Left ventricle myocardium inferior (tissue), 1 donor: ENCODE measurements around the gene ITPA. TPM values are rescaled to one million over a fixed set of nuclear protein-coding genes. Genes with fewer than 3 reads are reported as not detected.

Source experiments
- DNase-seq: peaks from one replicate; pipeline ENCODE4 v3.0.0-alpha.2; 2020
- H3K27ac ChIP-seq: fragments of 200-600 bp; replicated peaks from 2 replicates; pipeline ENCODE4 v1.8.0; 2021
- H3K27me3 ChIP-seq: fragments of 200-600 bp; 2 replicates; pipeline ENCODE4 v1.8.0; 2021; ENCODE audit warnings: low read depth
- H3K36me3 ChIP-seq: fragments of 200-600 bp; 2 replicates; pipeline ENCODE4 v1.8.0; 2021
- H3K4me1 ChIP-seq: fragments of 200-600 bp; 2 replicates; pipeline ENCODE4 v1.8.0; 2021
- H3K4me3 ChIP-seq: fragments of 200-600 bp; 2 replicates; pipeline ENCODE4 v1.8.0; 2021; ENCODE audit warnings: mild to moderate bottlenecking, moderate library complexity
- H3K9me3 ChIP-seq: fragments of 200-600 bp; replicated peaks from 2 replicates; pipeline ENCODE4 v1.8.0; 2021
- intact Hi-C: fragments of 100-400 bp; cut with micrococcal nuclease; formaldehyde crosslinking; loops from one replicate; pipeline ENCODE4 v1.11.0; 2022
- total RNA-seq: library from RNA; stranded (reverse); fragmentation: NEBNext Ultra II Directional; extraction: Animal tissue kit (Norgen Biotek cat#: 25700); gene quantifications from one replicate; pipeline ENCODE4 v1.2.1, GENCODE V29; 2021
- TF ChIP-seq, protein P1 (sequence below): fragments of 200-600 bp; IDR thresholded peaks from 2 replicates; pipeline ENCODE4 v1.8.0; 2021; ENCODE audit warnings: antibody characterized with exemption, mild to moderate bottlenecking, borderline replicate concordance
- donor health status: DM: no; HTN: yes; CAD: no; lungs with severe emphysema.

Gene ITPA
- total RNA-seq, 1 donor from 2014 or later, result 17.2 TPM

DNA sequence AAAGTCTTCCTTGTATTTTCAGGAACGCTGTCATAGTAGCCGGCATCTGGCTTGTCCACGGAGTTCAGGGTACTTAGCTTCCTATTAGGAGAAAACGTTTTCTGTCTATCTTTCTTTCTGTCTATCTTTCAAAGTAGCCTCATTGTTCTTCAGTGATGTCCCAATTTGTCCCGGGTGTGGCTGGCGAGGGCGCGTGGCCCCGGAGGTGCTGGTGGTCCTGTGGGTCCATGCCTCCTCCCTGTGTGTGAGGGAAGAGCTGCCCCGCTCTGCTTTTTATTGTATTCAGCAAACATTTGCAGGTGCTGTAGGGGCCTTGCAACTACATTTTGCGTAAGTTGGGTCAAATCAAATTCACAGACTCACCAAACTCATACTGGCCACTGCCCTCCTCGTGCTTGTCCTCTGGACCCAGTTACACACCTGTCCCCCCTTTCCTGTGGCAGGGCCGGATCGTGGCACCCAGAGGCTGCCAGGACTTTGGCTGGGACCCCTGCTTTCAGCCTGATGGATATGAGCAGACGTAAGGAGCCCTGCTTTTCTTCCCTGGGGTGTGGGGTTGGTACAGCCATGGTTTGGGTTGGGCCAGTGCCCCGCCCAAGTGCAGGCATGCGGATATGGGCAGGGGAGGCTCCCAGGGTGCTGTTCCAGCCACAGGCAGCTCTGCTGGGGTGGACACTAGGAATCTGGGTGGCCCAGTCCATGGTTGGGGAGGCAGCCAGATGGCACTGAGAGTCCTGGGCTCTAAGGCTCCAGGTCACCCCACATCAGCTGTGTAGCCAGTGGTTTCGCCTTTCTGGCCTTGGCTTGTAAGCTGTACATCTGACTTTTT lies 12.3 kb downstream of the ITPA start:
- TF ChIP-seq, protein P1, sequence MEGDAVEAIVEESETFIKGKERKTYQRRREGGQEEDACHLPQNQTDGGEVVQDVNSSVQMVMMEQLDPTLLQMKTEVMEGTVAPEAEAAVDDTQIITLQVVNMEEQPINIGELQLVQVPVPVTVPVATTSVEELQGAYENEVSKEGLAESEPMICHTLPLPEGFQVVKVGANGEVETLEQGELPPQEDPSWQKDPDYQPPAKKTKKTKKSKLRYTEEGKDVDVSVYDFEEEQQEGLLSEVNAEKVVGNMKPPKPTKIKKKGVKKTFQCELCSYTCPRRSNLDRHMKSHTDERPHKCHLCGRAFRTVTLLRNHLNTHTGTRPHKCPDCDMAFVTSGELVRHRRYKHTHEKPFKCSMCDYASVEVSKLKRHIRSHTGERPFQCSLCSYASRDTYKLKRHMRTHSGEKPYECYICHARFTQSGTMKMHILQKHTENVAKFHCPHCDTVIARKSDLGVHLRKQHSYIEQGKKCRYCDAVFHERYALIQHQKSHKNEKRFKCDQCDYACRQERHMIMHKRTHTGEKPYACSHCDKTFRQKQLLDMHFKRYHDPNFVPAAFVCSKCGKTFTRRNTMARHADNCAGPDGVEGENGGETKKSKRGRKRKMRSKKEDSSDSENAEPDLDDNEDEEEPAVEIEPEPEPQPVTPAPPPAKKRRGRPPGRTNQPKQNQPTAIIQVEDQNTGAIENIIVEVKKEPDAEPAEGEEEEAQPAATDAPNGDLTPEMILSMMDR, result no peak
- peaks cover 22% of the 10 kb centered on the region for H3K4me1 ChIP-seq
- no peaks in the 10 kb centered on the region for H3K27me3 ChIP-seq
- no peaks in the 10 kb centered on the region for H3K9me3 ChIP-seq
- no peak overlapping the region for H3K27ac ChIP-seq
- intact Hi-C loops, result no loop called here
- peaks cover 30% of the 10 kb centered on the region for H3K36me3 ChIP-seq
- no peak for DNase-seq
- no peak overlapping the region for H3K4me3 ChIP-seq

DNA sequence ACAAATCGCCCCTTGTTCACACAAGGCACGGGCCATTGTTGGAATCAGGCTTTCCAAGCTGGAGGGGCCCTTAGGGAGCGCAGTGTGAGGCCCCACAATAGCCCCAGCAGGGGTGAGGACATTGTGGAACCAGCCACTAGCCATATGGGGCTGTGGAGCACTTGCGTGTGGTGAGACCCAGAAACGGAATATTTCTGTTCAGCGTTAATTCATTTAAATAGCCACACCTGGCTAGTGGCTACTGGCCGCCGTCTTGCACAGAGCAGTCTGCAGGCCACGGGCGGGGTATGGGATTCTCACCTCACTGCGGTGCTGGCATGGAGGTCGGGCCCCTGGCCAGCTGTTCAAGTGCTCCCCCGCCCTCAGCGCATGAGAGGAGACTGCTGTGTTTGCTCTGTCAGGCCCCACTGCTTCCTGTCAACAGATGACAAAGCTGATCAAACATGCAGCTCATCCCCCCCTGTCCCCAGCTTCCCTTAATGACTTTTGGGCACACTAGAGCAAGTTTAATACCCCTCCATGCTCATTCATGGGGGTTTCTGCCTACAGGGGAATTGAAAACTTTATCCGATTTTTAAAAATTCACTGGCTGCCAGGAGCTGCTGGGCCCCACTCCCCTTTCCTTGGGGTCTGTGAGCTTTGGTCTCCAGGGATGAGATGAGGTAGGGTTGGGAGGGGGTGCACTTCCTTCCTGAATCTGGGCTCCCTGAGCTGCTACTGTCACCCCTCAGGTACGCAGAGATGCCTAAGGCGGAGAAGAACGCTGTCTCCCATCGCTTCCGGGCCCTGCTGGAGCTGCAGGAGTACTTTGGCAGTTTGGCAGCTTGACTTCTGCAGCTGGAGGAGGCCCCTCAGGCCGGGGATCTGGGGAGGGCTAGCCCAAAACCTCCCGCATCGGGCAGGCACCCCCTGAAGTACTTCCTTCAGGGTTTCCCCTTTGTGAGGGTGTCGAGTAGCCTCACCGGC lies 13.6 kb downstream of the ITPA start:
- Histone ChIP-seq H3K9me3 (no peaks in the 10 kb centered on the region), H3K27ac (no peak overlapping the region), H3K27me3 (no peaks in the 10 kb centered on the region), H3K4me1 (peaks cover 22% of the 10 kb centered on the region), H3K4me3 (no peak overlapping the region), H3K36me3 (peaks cover 27% of the 10 kb centered on the region)
- TF ChIP-seq, protein P1, result no peak
- peak; percentile 70 for DNase-seq
- intact Hi-C loops, result no loop called here

DNA sequence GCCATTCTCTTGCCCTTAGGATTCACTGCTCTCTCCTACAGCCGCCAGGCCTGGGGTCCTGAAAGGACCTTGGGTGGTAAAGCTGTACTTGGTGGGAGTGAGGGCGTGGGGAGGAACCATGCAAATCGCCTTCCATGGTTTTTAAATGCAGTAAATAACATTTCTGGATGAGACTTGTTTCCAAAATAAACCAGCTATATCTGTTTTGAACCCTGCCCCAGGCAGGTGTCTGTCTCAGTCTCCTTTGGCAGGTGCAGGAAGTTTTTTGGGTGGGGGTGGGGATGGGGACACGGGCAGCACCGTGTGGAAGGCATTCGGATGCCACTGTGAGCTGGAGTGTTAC lies 14.3 kb downstream of the ITPA start:
- no peaks in the 10 kb centered on the region for H3K9me3 ChIP-seq
- intact Hi-C loops, result no loop called here
- H3K36me3 ChIP-seq, result peaks cover 27% of the 10 kb centered on the region
- no peak overlapping the region for H3K27ac ChIP-seq
- H3K27me3 ChIP-seq, result no peaks in the 10 kb centered on the region
- H3K4me1 ChIP-seq, result peaks cover 16% of the 10 kb centered on the region
- H3K4me3 ChIP-seq, result no peak overlapping the region
- TF ChIP-seq, protein P1, result no peak
- DNase-seq, result no peak

DNA sequence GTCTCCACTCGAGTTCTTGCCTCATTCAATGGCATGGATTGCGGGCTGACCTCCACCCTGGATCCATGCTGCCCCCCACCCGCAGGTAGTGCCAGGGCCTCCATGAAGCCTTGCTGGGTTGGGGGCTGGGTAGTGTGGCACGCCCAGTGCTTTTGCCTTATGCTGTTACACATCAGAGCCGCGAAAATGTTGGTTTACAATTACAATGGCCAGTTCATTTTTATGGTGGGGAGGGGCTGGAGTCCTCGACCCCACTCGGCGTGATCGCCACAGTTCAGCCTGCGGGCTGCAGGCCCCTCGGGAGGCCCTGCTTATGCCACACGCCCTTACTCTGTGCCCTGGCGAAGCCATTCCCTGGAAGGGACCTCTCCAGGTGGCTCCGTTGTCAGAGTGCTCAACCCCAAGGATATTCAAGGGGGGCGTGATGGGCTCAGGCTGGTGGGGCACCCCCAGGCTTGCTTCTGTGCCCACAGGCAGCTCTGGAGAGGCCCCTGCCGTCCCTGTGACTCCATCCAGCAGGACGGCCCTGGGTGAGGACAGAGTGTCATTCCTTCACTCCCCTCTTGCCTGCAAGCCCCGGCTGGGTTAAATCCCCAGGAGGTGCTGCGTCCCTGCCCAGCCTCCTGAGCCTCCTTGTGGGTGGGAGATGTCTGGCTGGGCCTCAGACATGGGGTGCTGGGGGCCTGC lies 14.8 kb downstream of the ITPA start:
- H3K4me3 ChIP-seq, result no peak overlapping the region
- DNase-seq, result no peak
- intact Hi-C loops, result no loop called here
- TF ChIP-seq, protein P1, result no peak
- H3K4me1 ChIP-seq, result peaks cover 13% of the 10 kb centered on the region
- no peaks in the 10 kb centered on the region for H3K9me3 ChIP-seq
- H3K27ac ChIP-seq, result no peak overlapping the region
- H3K27me3 ChIP-seq, result no peaks in the 10 kb centered on the region
- peaks cover 27% of the 10 kb centered on the region for H3K36me3 ChIP-seq
